Choroid plexus epithelial cell (primary cell): ENCODE data around the gene ID2.
A peak's percentile ranks its signal among the peaks of the same experiment; 100 is the strongest.

ENCODE experiments used
- DNase-seq: peaks from one replicate; pipeline ENCODE4 v3.0.0-alpha.2; 2010; ENCODE audit warnings: low read depth
- H3K4me3 ChIP-seq: 2 replicates; pipeline ENCODE4 v1.5.1; 2011; ENCODE audit warnings: low read depth, mild to moderate bottlenecking, control low read depth, low read length, moderate library complexity
- TF ChIP-seq, protein P1 (sequence below): conservative IDR thresholded peaks from 2 replicates; pipeline ENCODE4 v1.5.1; 2011; ENCODE audit warnings: low read depth, mild to moderate bottlenecking, control low read depth, inconsistent platforms, low read length, moderate library complexity

ID2 gene

GRCh38 chr2:8679827-8680731, 1.8 kb upstream of the ID2 start:
- H3K4me3 ChIP-seq = peak overlapping the region; percentile 62
- DNase-seq = peak; percentile 37

GRCh38 chr2:8680822-8681760, 765 bp upstream of the ID2 start:
- H3K4me3 ChIP-seq = peak overlapping the region; percentile 61
- peak; percentile 90 for DNase-seq

More at GRCh38 chr2:8679827-8680731, 1.8 kb upstream of the ID2 start:
- TF ChIP-seq, protein P1, sequence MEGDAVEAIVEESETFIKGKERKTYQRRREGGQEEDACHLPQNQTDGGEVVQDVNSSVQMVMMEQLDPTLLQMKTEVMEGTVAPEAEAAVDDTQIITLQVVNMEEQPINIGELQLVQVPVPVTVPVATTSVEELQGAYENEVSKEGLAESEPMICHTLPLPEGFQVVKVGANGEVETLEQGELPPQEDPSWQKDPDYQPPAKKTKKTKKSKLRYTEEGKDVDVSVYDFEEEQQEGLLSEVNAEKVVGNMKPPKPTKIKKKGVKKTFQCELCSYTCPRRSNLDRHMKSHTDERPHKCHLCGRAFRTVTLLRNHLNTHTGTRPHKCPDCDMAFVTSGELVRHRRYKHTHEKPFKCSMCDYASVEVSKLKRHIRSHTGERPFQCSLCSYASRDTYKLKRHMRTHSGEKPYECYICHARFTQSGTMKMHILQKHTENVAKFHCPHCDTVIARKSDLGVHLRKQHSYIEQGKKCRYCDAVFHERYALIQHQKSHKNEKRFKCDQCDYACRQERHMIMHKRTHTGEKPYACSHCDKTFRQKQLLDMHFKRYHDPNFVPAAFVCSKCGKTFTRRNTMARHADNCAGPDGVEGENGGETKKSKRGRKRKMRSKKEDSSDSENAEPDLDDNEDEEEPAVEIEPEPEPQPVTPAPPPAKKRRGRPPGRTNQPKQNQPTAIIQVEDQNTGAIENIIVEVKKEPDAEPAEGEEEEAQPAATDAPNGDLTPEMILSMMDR = no peak

DNA sequence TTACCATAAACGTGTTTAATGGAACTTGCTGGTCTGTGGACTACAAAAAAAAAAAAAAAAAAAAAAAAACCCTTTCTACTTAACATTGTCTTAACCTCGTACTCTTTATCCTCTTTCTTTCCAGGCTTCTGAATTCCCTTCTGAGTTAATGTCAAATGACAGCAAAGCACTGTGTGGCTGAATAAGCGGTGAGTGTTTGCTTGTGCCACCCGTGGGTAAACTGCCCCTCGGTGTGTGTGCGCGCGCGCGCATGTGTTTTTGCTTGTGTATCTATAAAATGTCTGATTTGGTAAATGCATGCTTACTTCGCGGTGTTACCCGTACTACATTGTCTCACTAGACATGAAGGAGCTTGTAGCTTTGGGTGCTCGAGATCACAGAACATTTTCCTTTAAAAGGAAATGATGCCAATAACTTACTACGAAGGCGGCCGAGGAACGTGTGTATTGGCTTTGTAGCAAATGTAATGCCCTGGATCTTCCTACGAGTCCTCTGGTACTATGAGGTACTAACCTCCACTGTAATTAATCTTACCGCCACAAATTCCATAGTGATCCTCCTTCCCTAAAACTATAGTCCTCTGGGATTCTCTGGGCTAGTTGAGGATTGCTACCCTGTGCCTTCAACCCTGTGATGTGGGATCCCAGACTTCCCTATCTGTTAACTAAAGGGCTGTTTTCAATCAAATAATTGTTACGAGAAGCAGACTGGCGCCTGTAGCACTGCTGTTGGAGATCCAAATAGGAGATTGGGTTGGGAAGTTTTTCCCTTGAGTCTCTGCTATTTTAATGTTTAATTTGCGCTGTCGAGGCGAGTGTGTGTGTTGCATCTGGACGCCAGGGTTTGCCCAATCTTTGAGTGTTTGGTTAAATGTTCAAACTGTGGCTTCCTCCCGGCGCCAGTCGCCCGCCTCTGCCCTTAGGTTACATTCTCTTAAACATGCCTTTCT, 1.1 kb downstream of the ID2 start:
- DNase-seq = peak; percentile 52
- TF ChIP-seq, protein P1 = no peak
- H3K4me3 ChIP-seq = peak overlapping the region; percentile 65

More at GRCh38 chr2:8680822-8681760, 765 bp upstream of the ID2 start:
- TF ChIP-seq, protein P1 = no peak

DNA sequence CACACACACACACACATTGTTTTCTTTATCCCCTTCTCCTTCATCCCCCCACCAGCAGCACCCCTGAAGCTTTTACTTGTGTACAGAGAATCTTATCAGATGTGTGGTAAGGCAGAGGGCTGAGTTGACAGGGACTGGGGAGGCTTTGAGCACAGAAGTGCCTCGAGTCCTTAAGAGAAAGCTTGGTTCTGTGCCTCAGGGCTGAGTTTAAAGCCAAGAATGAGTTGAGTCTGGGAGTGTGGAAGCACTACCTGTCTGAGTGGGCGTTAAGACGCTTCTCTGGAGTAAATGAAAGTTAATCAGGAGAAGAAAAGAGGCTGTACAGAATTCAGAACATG, 2.7 kb downstream of the ID2 start:
- H3K4me3 ChIP-seq = peak overlapping the region; percentile 51
- TF ChIP-seq, protein P1 = no peak
- peak; percentile 25 for DNase-seq

DNA sequence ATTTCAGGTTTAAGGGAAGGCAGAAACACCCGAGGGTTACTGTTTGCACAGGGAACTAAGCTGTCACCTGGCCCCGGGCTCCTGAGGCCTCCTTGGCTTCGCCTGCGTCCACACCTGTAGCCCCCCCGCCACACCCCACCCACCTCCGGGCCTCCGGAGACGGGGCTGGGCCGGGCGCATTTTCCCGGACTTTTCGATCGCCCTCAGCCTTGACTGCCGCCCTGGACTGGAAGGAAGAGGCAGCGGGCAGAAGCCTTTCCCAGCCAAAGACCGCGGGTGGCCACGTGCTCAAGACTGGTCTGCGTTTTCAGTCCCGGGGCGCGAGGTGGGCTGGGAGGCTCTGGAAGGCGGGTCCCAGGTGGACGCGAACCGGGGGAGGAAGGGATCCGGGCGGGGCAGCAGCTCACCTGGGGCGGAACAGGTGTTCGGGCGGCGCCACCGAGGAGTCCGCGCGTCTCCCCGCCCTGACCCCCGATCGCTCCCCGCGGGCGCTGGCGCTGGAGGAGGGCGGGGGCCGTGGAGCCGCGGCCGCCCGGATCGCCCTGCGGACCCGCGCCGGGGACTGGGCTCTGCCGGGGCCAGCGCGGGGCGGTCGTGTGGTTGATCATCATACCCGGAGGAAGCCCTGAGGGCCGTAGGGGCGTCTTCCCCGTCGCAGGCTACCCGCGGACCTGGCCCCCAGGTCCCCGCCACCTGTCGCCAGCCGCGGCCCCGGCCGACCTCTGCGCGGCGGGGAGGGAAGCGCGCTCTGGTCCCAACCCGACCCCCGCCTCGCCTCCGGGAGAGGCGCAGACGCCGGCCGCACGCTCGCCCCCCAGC, 3.2 kb downstream of the ID2 start:
- DNase-seq = peak; percentile 19
- TF ChIP-seq, protein P1 = no peak
- H3K4me3 ChIP-seq = peak overlapping the region; percentile 51
